ENCODE measurements around the gene RIC8B. TPM values are rescaled to one million over a fixed set of nuclear protein-coding genes. Genes with fewer than 3 reads are reported as not detected.
"Not testable (repeated sequence)": the region's sequence is repeated elsewhere in the genome, so short reads cannot be mapped to it uniquely, and the experiment has no call there.

RIC8B gene
- total RNA-seq, 2 donors from 2014 or later = 12.8 to 19.9 TPM

DNA sequence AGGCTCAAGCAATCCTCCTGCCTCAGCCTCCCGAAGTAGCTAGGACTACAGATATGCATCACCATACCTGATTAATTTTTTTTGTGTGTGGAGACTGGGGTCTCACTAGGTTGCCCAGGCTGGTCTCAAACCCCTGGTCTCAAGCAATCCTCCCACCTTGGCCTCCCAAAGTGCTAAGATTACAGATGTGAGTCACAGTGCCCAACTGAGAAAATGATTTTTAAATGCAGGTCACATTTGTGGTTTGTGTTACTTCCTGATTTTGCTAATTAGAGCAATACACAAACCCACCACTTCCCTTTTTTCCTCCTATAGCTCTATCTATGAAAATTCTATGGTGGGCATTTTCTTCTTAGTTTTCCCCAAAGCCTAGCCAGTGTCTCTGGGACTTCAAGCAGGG is 135.7 kb downstream of the RIC8B start:
- H3K27me3 Mint-ChIP-seq = peaks cover 17% of the 10 kb centered on the region
- no peak for DNase-seq

GRCh38 chr12:106911581-106911980 is 137.1 kb downstream of the RIC8B start:
- H3K4me3 Mint-ChIP-seq = peak overlapping the region; percentile 52
- H3K36me3 Mint-ChIP-seq (ENCODE audit: low read depth) = peaks cover 2% of the 10 kb centered on the region
- H3K27me3 Mint-ChIP-seq = peaks cover 13% of the 10 kb centered on the region
- ATAC-seq (no peak), DNase-seq (no peak)
- peaks cover 27% of the 10 kb centered on the region for H3K4me1 Mint-ChIP-seq
- H3K27ac Mint-ChIP-seq = no peak overlapping the region
- H3K9me3 ChIP-seq (ENCODE audit: control insufficient read depth, low read length, poor library complexity, severe bottlenecking) = no peaks in the 10 kb centered on the region

More for the DNA sequence above, 135.7 kb downstream of the RIC8B start:
- ATAC-seq = peak; percentile 50
- H3K9me3 ChIP-seq (ENCODE audit: control insufficient read depth, low read length, poor library complexity, severe bottlenecking) = no peaks in the 10 kb centered on the region
- peak overlapping the region; percentile 55 for H3K4me3 Mint-ChIP-seq
- no peak overlapping the region for H3K27ac Mint-ChIP-seq
- H3K4me1 Mint-ChIP-seq = peaks cover 20% of the 10 kb centered on the region
- peaks cover 2% of the 10 kb centered on the region for H3K36me3 Mint-ChIP-seq (ENCODE audit: low read depth)

GRCh38 chr12:106913456-106913855 is 139.0 kb downstream of the RIC8B start:
- H3K36me3 Mint-ChIP-seq (ENCODE audit: low read depth) = peaks cover 2% of the 10 kb centered on the region
- DNase-seq = no peak
- H3K4me3 Mint-ChIP-seq = no peak overlapping the region
- no peak for ATAC-seq
- H3K27ac Mint-ChIP-seq = peak overlapping the region; percentile 47
- H3K9me3 ChIP-seq (ENCODE audit: control insufficient read depth, low read length, poor library complexity, severe bottlenecking) = no peaks in the 10 kb centered on the region
- H3K27me3 Mint-ChIP-seq = peaks cover 4% of the 10 kb centered on the region
- H3K4me1 Mint-ChIP-seq = peaks cover 21% of the 10 kb centered on the region

DNA sequence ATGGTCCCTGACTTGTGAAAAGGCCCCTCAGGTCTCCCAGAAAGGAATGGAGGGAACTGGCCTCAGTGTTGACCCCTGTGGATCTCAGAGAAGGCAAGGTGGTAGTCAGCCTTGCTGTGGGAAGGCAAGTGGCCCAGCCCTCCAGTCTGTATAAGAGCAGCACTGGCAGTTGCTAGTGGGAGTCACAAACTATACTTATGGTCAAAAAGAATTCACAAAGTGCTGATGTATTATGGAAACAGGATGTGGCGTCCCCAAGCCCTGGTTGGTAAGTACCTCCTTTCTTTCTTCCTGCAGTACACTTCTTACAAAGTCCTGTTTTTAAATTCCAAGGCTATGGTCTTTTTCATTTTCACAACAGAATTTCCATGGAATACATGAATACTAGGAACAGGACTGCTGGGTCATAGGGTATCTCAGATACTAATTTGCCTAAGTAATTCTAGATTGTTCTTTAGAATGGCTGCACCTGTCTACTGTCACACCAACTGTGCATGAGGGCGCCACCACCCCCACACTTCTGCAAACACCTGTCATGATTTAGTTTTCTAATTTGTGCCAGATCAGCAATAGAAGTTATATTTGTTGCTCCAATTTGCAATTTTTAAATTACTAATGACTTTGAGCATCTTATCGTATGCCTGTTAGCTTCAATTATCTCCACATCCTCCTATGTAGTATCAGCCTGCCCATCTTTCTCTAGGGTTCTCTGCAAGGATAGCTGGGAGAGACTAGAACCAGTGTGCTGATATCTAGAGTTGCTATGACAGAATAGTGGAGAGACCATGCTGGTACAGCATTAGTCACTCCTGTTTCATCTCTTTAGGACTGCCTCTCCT is 140.5 kb downstream of the RIC8B start:
- Mint-ChIP-seq H3K4me3 (no peak overlapping the region), H3K27ac (peak overlapping the region; percentile 84), H3K36me3 (ENCODE audit: low read depth) (no peaks in the 10 kb centered on the region), H3K27me3 (peaks cover 5% of the 10 kb centered on the region), H3K4me1 (peaks cover 23% of the 10 kb centered on the region)
- no peaks in the 10 kb centered on the region for H3K9me3 ChIP-seq (ENCODE audit: control insufficient read depth, low read length, poor library complexity, severe bottlenecking)
- ATAC-seq (peak; percentile 28), DNase-seq (no peak)

- no peaks in the 10 kb centered on the region for H3K9me3 ChIP-seq (ENCODE audit: control insufficient read depth, low read length, poor library complexity, severe bottlenecking)
- peaks cover 17% of the 10 kb centered on the region for H3K4me1 Mint-ChIP-seq
- peak overlapping the region; percentile 84 for H3K27ac Mint-ChIP-seq
- H3K4me3 Mint-ChIP-seq = peak overlapping the region; percentile 61
- DNase-seq = no peak
- peaks cover 6% of the 10 kb centered on the region for H3K27me3 Mint-ChIP-seq
- ATAC-seq = no peak
- no peaks in the 10 kb centered on the region for H3K36me3 Mint-ChIP-seq (ENCODE audit: low read depth)
These were observed 141.1 kb downstream of the RIC8B start for GRCh38 chr12:106915635-106916026.

- H3K36me3 Mint-ChIP-seq (ENCODE audit: low read depth) = no peaks in the 10 kb centered on the region
- H3K9me3 ChIP-seq (ENCODE audit: control insufficient read depth, low read length, poor library complexity, severe bottlenecking) = no peaks in the 10 kb centered on the region
- ATAC-seq (no peak), DNase-seq (no peak)
- peak overlapping the region; percentile 27 for H3K27ac Mint-ChIP-seq
- no peak overlapping the region for H3K4me3 Mint-ChIP-seq
- H3K4me1 Mint-ChIP-seq = peaks cover 15% of the 10 kb centered on the region
- H3K27me3 Mint-ChIP-seq = peaks cover 6% of the 10 kb centered on the region
These were observed 143.0 kb downstream of the RIC8B start for GRCh38 chr12:106917503-106917902.

DNA sequence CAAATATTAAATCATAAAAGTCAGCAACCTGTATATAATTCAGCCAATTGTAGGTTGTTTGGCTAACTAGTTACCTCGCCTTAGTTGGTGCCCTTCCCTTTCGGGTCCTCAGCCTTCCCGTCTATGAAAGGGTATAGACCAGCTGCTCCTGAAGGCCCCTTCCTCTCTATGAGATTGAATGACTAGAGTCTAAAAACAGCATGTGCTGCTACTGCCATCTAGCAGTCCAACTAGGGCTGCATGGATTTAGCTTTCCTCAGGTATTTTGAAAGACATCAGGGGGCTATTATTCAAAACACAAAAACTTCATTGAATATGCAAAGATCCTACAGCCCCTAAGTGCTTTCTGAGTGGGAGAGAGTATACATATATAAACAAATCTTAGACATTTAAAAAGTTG is 144.3 kb downstream of the RIC8B start:
- ATAC-seq (no peak), DNase-seq (no peak)
- H3K9me3 ChIP-seq (ENCODE audit: control insufficient read depth, low read length, poor library complexity, severe bottlenecking) = no peaks in the 10 kb centered on the region
- peaks cover 15% of the 10 kb centered on the region for H3K4me1 Mint-ChIP-seq
- no peaks in the 10 kb centered on the region for H3K36me3 Mint-ChIP-seq (ENCODE audit: low read depth)
- peaks cover 12% of the 10 kb centered on the region for H3K27me3 Mint-ChIP-seq
- H3K27ac Mint-ChIP-seq = no peak overlapping the region
- no peak overlapping the region for H3K4me3 Mint-ChIP-seq

GRCh38 chr12:106919910-106920544 is 145.5 kb downstream of the RIC8B start:
- DNase-seq (no peak), ATAC-seq (no peak)
- H3K9me3 ChIP-seq (ENCODE audit: control insufficient read depth, low read length, poor library complexity, severe bottlenecking) = no peaks in the 10 kb centered on the region
- Mint-ChIP-seq H3K4me1 (peaks cover 11% of the 10 kb centered on the region), H3K27me3 (peaks cover 16% of the 10 kb centered on the region), H3K27ac (no peak overlapping the region), H3K4me3 (no peak overlapping the region), H3K36me3 (ENCODE audit: low read depth) (peaks cover 2% of the 10 kb centered on the region)

DNA sequence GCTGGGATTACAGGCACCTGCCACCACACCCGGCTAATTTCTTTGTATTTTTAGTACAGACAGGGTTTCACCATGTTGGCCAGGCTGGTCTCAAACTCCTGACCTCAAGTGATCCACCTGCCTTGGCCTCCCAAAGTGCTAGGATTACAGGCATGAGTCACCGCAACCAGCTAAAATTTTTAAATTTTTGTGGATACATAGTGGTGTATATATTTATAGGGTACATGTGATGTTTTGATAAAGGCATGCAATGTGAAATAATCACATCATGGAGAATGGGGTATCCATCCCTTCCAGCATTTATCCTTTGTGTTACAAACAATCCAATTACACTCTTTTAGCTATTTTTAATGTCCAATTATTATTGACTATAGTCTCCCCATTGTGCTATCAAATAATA is 147.5 kb downstream of the RIC8B start:
- H3K36me3 Mint-ChIP-seq (ENCODE audit: low read depth); H3K9me3 ChIP-seq (ENCODE audit: control insufficient read depth, low read length, poor library complexity, severe bottlenecking); ATAC-seq; H3K4me1 Mint-ChIP-seq; H3K27ac Mint-ChIP-seq; DNase-seq; H3K4me3 Mint-ChIP-seq: not testable (repeated sequence)
- peaks cover 16% of the 10 kb centered on the region for H3K27me3 Mint-ChIP-seq

DNA sequence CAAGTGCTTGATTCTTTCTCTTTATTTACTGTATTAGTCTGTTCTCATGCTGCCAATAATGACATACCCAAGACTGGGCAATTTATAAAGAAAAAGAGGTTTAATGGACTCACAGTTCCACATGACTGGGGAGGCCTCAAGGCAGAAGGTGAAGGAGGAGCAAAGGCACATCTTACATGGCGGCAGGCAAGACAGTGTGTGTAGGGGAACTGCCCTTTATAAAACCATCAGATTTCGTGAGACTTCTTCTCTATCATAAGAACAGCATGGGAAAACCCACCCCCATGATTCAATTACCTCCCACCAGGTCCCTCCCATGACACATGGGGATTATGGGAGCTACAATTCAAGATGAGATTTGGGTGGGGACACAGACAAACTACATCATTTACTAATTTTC is 149.1 kb downstream of the RIC8B start:
- not testable (repeated sequence) for H3K9me3 ChIP-seq (ENCODE audit: control insufficient read depth, low read length, poor library complexity, severe bottlenecking); H3K36me3 Mint-ChIP-seq (ENCODE audit: low read depth); ATAC-seq; H3K4me1 Mint-ChIP-seq; DNase-seq; H3K27ac Mint-ChIP-seq; H3K4me3 Mint-ChIP-seq
- peaks cover 16% of the 10 kb centered on the region for H3K27me3 Mint-ChIP-seq

GRCh38 chr12:106924268-106924861 is 149.9 kb downstream of the RIC8B start:
- Mint-ChIP-seq H3K27ac (no peak overlapping the region), H3K4me3 (no peak overlapping the region), H3K4me1 (peaks cover 6% of the 10 kb centered on the region), H3K27me3 (peaks cover 16% of the 10 kb centered on the region), H3K36me3 (ENCODE audit: low read depth) (peaks cover 4% of the 10 kb centered on the region)
- DNase-seq (no peak), ATAC-seq (no peak)
- no peaks in the 10 kb centered on the region for H3K9me3 ChIP-seq (ENCODE audit: control insufficient read depth, low read length, poor library complexity, severe bottlenecking)

- no peaks in the 10 kb centered on the region for H3K9me3 ChIP-seq (ENCODE audit: control insufficient read depth, low read length, poor library complexity, severe bottlenecking)
- no peak overlapping the region for H3K4me3 Mint-ChIP-seq
- DNase-seq (no peak), ATAC-seq (no peak)
- H3K27me3 Mint-ChIP-seq = peaks cover 25% of the 10 kb centered on the region
- H3K4me1 Mint-ChIP-seq = peaks cover 7% of the 10 kb centered on the region
- no peak overlapping the region for H3K27ac Mint-ChIP-seq
- peaks cover 7% of the 10 kb centered on the region for H3K36me3 Mint-ChIP-seq (ENCODE audit: low read depth)
These were observed 152.2 kb downstream of the RIC8B start for GRCh38 chr12:106926657-106927056.

DNA sequence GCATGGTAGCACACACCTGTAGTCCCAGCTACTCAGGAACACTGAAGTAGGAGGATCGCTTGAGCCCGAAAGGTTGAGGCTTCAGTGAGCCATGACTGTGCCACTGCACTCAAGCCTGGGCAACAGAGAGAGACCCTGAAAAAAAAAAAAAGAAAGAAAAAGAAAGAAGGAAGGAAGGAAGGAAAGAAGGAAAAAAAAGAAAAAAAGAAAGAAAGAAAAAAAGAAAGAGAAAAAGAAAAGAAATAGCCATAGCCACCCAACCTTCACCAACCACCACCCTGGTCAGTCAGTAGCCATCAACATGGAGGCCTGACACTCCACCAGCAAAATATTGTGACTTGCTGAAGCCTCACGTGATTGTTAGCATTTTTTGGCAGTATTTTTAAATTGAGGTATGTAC is 159.8 kb downstream of the RIC8B start:
- no peak overlapping the region for H3K4me3 Mint-ChIP-seq
- peaks cover 4% of the 10 kb centered on the region for H3K36me3 Mint-ChIP-seq (ENCODE audit: low read depth)
- no peaks in the 10 kb centered on the region for H3K9me3 ChIP-seq (ENCODE audit: control insufficient read depth, low read length, poor library complexity, severe bottlenecking)
- no peak for DNase-seq
- peaks cover 19% of the 10 kb centered on the region for H3K27me3 Mint-ChIP-seq
- peaks cover 4% of the 10 kb centered on the region for H3K4me1 Mint-ChIP-seq
- no peak for ATAC-seq
- H3K27ac Mint-ChIP-seq = no peak overlapping the region

All from T-helper 17 cell (primary cell).